ENCODE measurements around the gene ZDHHC17. TPM values are rescaled to one million over a fixed set of nuclear protein-coding genes. Genes with fewer than 3 reads are reported as not detected.

The ZDHHC17 gene
- polyA plus RNA-seq, 1 donor (not counting 4 experiments of a cell fraction or from before 2014, with no cell fraction given): 28.2 TPM

GRCh38 chr12:76866151-76866567 lies 102.2 kb downstream of the ZDHHC17 start:
- Histone ChIP-seq H2AFZ (ENCODE audit: control insufficient read depth, low read length) (no peak overlapping the region), H3K79me2 (ENCODE audit: control insufficient read depth, insufficient read depth, low read length) (peaks cover 4% of the 10 kb centered on the region), H3K9ac (ENCODE audit: control insufficient read depth, extremely low read depth, insufficient read depth, low read length) (no peak overlapping the region), H3K36me3 (ENCODE audit: control insufficient read depth in 2 of 2, extremely low read depth in 1 of 2, insufficient read depth in 2 of 2, low read length in 2 of 2) (peaks cover 5 to 8% of the 10 kb centered on the region in 2 experiments), H4K20me1 (ENCODE audit: control insufficient read depth, extremely low read depth, insufficient read depth, low read length) (no peaks in the 10 kb centered on the region), H3K9me3 (ENCODE audit: control insufficient read depth, low read depth, low read length) (no peaks in the 10 kb centered on the region), H3K4me3 (ENCODE audit: control insufficient read depth in 2 of 3, extremely low read depth in 1 of 3, insufficient read depth in 2 of 3, low read depth in 1 of 3, low read length in 3 of 3) (no peak overlapping the region), H3K4me2 (ENCODE audit: control insufficient read depth, extremely low read depth, insufficient read depth, low read depth, low read length) (no peak overlapping the region), H3K9me1 (ENCODE audit: control insufficient read depth, extremely low read depth, insufficient read depth, low read length) (no peaks in the 10 kb centered on the region), H3K27ac (ENCODE audit: control insufficient read depth, insufficient read depth, low read length) (no peak overlapping the region), H3K4me1 (ENCODE audit: control insufficient read depth, extremely low read depth, insufficient read depth, low read length) (no peaks in the 10 kb centered on the region), H3K27me3 (ENCODE audit: control insufficient read depth, extremely low read depth, insufficient read depth, low read length) (no peaks in the 10 kb centered on the region)
- TF ChIP-seq CTCF (optimal IDR thresholded peaks at IDR 0.05 in 1 of 3, IDR thresholded peaks at IDR 0.05 in 1 of 3, conservative IDR thresholded peaks at IDR 0.05 in 1 of 3; ENCODE audit: extremely low read depth in 1 of 3, insufficient read depth in 2 of 3, low read length in 3 of 3) (no peak), EZH2 (IDR thresholded peaks at IDR 0.05; ENCODE audit: low read length) (no peak)
- dilution Hi-C loops (cut with MboI; ENCODE audit: extremely low pct_ligation_motif_present, low sequenced_read_pairs): no loop called here
- FAIRE-seq: no peak
- DNase-seq (ENCODE audit: low read depth, low spot score): no peak

- DNase-seq (ENCODE audit: low read depth, low spot score) (no peak), FAIRE-seq (no peak)
- H3K36me3 ChIP-seq (ENCODE audit: control insufficient read depth in 2 of 2, extremely low read depth in 1 of 2, insufficient read depth in 2 of 2, low read length in 2 of 2): peaks cover 5 to 6% of the 10 kb centered on the region in 2 experiments
- no peaks in the 10 kb centered on the region for H3K4me1 ChIP-seq (ENCODE audit: control insufficient read depth, extremely low read depth, insufficient read depth, low read length)
- no peak overlapping the region for H3K4me3 ChIP-seq (ENCODE audit: control insufficient read depth in 2 of 3, extremely low read depth in 1 of 3, insufficient read depth in 2 of 3, low read depth in 1 of 3, low read length in 3 of 3)
- peaks cover 5% of the 10 kb centered on the region for H3K79me2 ChIP-seq (ENCODE audit: control insufficient read depth, insufficient read depth, low read length)
- no peak overlapping the region for H2AFZ ChIP-seq (ENCODE audit: control insufficient read depth, low read length)
- dilution Hi-C loops (cut with MboI; ENCODE audit: extremely low pct_ligation_motif_present, low sequenced_read_pairs): no loop called here
- no peaks in the 10 kb centered on the region for H3K9me3 ChIP-seq (ENCODE audit: control insufficient read depth, low read depth, low read length)
- no peak overlapping the region for H3K9ac ChIP-seq (ENCODE audit: control insufficient read depth, extremely low read depth, insufficient read depth, low read length)
- TF ChIP-seq EZH2 (IDR thresholded peaks at IDR 0.05; ENCODE audit: low read length) (no peak), CTCF (optimal IDR thresholded peaks at IDR 0.05 in 1 of 3, IDR thresholded peaks at IDR 0.05 in 1 of 3, conservative IDR thresholded peaks at IDR 0.05 in 1 of 3; ENCODE audit: extremely low read depth in 1 of 3, insufficient read depth in 2 of 3, low read length in 3 of 3) (no peak)
- H4K20me1 ChIP-seq (ENCODE audit: control insufficient read depth, extremely low read depth, insufficient read depth, low read length): no peaks in the 10 kb centered on the region
- no peaks in the 10 kb centered on the region for H3K9me1 ChIP-seq (ENCODE audit: control insufficient read depth, extremely low read depth, insufficient read depth, low read length)
- no peak overlapping the region for H3K27ac ChIP-seq (ENCODE audit: control insufficient read depth, insufficient read depth, low read length)
- H3K27me3 ChIP-seq (ENCODE audit: control insufficient read depth, extremely low read depth, insufficient read depth, low read length): no peaks in the 10 kb centered on the region
- no peak overlapping the region for H3K4me2 ChIP-seq (ENCODE audit: control insufficient read depth, extremely low read depth, insufficient read depth, low read depth, low read length)
Measured at GRCh38 chr12:76866726-76867125, 102.8 kb downstream of the ZDHHC17 start.
